ENCODE measurements around the gene NDST4. TPM values are rescaled to one million over a fixed set of nuclear protein-coding genes. Genes with fewer than 3 reads are reported as not detected.

The NDST4 gene
- total RNA-seq, 4 donors from 2014 or later, result 0.20 to 2.2 (median 0.55) TPM

DNA sequence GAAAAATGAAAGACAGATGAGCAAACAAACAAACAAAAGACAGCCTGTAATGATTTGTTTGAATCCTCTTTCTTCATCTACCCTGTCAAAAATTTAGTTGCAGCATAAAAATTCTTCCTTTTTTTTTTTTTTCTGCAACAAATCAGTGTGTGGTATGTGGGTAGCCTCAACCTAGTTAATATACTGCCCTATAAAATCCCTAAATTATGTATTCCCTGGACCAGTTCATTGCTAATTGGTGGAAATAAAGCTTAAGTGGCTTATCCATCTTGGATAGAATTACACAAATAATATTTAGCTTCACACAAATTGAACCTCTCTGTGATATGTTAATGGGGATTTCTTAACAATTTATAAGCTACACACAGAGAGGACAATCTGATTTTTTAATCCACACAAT is 208.4 kb downstream of the NDST4 start:
- no peaks in the 10 kb centered on the region for H3K4me1 ChIP-seq
- H3K36me3 ChIP-seq, result no peaks in the 10 kb centered on the region
- H3K27me3 ChIP-seq, result no peaks in the 10 kb centered on the region
- DNase-seq (ENCODE audit: low spot score in 2 of 2), result no peak
- H3K9me3 ChIP-seq, result no peaks in the 10 kb centered on the region
- TF ChIP-seq, protein P1, sequence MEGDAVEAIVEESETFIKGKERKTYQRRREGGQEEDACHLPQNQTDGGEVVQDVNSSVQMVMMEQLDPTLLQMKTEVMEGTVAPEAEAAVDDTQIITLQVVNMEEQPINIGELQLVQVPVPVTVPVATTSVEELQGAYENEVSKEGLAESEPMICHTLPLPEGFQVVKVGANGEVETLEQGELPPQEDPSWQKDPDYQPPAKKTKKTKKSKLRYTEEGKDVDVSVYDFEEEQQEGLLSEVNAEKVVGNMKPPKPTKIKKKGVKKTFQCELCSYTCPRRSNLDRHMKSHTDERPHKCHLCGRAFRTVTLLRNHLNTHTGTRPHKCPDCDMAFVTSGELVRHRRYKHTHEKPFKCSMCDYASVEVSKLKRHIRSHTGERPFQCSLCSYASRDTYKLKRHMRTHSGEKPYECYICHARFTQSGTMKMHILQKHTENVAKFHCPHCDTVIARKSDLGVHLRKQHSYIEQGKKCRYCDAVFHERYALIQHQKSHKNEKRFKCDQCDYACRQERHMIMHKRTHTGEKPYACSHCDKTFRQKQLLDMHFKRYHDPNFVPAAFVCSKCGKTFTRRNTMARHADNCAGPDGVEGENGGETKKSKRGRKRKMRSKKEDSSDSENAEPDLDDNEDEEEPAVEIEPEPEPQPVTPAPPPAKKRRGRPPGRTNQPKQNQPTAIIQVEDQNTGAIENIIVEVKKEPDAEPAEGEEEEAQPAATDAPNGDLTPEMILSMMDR (IDR thresholded peaks at IDR 0.05), result no peak
- TF ChIP-seq POLR2A (IDR thresholded peaks at IDR 0.05) (no peak), EP300 (IDR thresholded peaks at IDR 0.05) (no peak)
- H3K4me3 ChIP-seq, result no peak overlapping the region
- no peak overlapping the region for H3K27ac ChIP-seq

DNA sequence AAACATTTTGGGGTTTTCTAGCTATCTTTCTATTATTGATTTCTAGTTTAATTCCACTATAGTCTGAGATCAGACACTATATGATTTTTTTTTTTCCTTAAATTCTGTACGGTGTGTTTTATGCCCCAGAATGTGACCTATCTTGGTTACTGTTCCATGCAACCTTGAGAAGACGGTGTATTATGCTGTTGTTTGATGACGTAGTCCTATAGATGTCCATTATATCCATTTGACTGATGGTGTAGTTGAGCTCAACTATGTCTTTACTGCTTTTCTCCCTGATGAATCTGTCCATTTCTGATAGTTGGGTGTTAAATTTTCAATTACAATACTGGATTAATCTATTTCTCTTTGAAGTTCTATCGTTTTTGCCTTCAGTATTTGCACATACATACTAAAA is 212.5 kb downstream of the NDST4 start:
- no peak for DNase-seq (ENCODE audit: low spot score in 2 of 2)
- Histone ChIP-seq H3K27ac (no peak overlapping the region), H3K4me1 (no peaks in the 10 kb centered on the region), H3K27me3 (no peaks in the 10 kb centered on the region), H3K9me3 (no peaks in the 10 kb centered on the region), H3K4me3 (no peak overlapping the region), H3K36me3 (no peaks in the 10 kb centered on the region)
- 89 to 90% methylated on average over 4 of the region's 4 CpGs for WGBS, 2 donors
- TF ChIP-seq POLR2A (IDR thresholded peaks at IDR 0.05), result no peak
- TF ChIP-seq, protein P1 (IDR thresholded peaks at IDR 0.05), result no peak
- TF ChIP-seq EP300 (IDR thresholded peaks at IDR 0.05), result no peak

DNA sequence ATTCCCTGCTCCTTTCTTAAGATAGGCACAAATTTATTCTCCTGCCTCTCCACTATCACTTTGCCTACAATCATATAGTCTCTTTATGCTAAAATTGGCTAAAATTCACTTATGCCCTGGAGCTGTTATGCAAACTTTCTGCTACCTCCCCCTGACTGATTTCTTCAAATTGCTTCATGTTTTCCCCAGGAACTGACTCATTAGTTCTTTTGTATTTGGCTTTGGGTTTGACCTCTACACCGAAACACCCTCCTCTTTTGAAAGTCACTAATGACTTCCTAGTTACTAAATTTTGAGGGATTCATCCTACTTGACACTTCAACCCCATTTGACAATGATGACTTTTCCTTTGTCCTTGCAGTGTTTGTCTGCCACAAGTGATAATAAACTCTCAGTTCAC is 222.6 kb downstream of the NDST4 start:
- 43 to 49% methylated on average over 1 of the region's 1 CpG for WGBS, 2 donors
- Histone ChIP-seq H3K36me3 (no peaks in the 10 kb centered on the region), H3K4me1 (no peaks in the 10 kb centered on the region), H3K27ac (no peak overlapping the region), H3K9me3 (no peaks in the 10 kb centered on the region), H3K4me3 (no peak overlapping the region), H3K27me3 (no peaks in the 10 kb centered on the region)
- no peak for TF ChIP-seq POLR2A (IDR thresholded peaks at IDR 0.05)
- TF ChIP-seq, protein P1 (IDR thresholded peaks at IDR 0.05), result no peak
- no peak for TF ChIP-seq EP300 (IDR thresholded peaks at IDR 0.05)
- DNase-seq (ENCODE audit: low spot score in 2 of 2), result no peak

DNA sequence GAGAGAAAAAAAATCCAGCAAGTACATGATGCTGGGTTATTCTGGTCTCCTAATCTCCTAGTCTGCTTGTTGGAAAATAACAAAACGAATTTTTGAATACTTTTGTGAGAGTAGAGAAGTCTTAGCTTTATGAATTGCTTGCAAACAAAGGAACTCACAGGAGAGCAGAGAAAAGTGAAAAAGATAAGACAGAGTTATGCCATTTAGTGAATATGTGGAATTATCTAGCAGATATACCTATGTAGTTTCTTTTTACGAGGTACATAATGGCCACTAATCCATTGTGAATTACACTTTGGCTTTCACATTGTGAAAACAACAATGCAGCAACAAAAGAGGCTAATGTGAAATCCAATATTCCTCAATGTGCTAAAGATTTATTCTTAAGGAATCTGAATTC is 226.7 kb downstream of the NDST4 start:
- TF ChIP-seq EP300 (IDR thresholded peaks at IDR 0.05) (no peak), POLR2A (IDR thresholded peaks at IDR 0.05) (no peak)
- TF ChIP-seq, protein P1 (IDR thresholded peaks at IDR 0.05), result no peak
- H3K9me3 ChIP-seq, result no peaks in the 10 kb centered on the region
- 84% methylated on average over 2 of the region's 2 CpGs for WGBS, 2 donors
- no peak overlapping the region for H3K4me3 ChIP-seq
- no peaks in the 10 kb centered on the region for H3K27me3 ChIP-seq
- no peak overlapping the region for H3K27ac ChIP-seq
- no peaks in the 10 kb centered on the region for H3K36me3 ChIP-seq
- H3K4me1 ChIP-seq, result peaks cover 0 to 3% (median 0%) of the 10 kb centered on the region in 4 donors
- no peak for DNase-seq (ENCODE audit: low spot score in 2 of 2)

DNA sequence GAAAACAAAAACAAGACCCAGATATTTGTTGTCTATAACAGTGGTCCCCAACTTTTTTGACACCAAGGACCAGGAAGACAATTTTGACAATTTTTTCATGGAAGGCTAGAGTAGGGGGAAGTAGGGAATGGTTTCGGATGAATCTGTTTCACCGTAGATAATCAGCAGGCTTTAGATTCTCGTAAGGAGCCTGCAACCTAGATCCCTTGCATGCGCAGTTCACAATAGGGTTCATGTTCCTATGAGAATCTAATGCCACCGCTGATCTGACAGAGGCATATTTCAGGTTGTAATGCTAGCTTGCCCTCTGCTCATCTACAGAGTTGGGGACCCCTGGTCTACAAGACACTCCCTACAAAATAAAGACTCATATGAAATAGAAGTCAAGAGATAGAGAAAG is 229.8 kb downstream of the NDST4 start:
- Histone ChIP-seq H3K4me1 (peaks cover 0 to 3% (median 0%) of the 10 kb centered on the region in 4 donors), H3K27ac (no peak overlapping the region), H3K9me3 (no peaks in the 10 kb centered on the region), H3K4me3 (no peak overlapping the region), H3K27me3 (no peaks in the 10 kb centered on the region), H3K36me3 (no peaks in the 10 kb centered on the region)
- DNase-seq (ENCODE audit: low spot score in 2 of 2), result no peak
- 97% methylated on average over 5 of the region's 5 CpGs for WGBS, 2 donors
- TF ChIP-seq POLR2A (IDR thresholded peaks at IDR 0.05) (no peak), EP300 (IDR thresholded peaks at IDR 0.05) (no peak)
- TF ChIP-seq, protein P1 (IDR thresholded peaks at IDR 0.05), result no peak
